Stimulated activated CD4-positive, alpha-beta T cell treated with anti-CD3 and anti-CD28 coated beads, Interleukin-4, amount 100 ng/mL, for 24 hours (primary cell): Measurements from ENCODE around the gene CHMP4A.

Source experiments
- DNase-seq: peaks from one replicate; pipeline ENCODE4 v3.0.0-alpha.2; 2020

The CHMP4A gene

DNA sequence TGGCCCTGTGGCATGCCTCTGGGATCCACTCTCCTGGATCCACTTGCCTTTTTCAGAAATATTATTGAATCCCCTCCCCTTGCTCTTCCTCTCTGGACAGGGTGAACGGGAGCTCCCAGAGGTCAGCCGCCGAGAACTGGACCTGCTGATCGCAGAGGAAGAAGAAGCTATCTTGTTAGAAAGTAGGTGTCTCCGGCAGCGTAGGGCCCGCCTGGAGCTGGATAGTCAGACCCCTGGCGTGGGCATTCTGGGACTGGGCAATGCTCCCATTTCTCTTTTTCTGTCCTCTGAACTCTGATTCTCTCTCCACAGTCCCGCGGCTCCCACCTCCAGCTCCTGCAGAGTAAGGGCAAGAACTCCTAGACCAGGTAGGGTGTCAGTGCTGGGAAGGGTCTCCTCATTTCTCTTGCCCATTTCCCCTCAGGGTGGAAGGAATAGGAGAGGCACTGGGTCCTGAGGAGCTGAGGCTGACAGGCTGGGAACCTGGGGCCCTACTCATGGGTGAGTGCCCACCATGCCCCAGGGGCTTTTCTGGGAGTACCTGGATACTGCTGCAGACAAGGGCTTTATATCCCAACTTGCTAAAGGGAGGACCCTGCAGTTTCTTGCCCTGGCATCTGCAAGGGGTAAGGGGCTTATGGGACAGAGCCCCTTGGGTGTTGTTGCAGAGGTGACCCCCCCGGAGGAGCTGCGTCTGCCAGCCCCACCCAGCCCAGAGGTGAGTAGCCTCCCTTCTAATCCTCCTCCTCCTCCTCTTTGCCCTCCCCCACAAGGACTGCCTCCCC, 36.1 kb downstream of the CHMP4A start:
- DNase-seq, result no peak

- DNase-seq, result no peak
Observed at GRCh38 chr14:24176599-24176998, 36.7 kb downstream of the CHMP4A start.

GRCh38 chr14:24172871-24173281, 40.4 kb downstream of the CHMP4A start:
- no peak for DNase-seq

DNA sequence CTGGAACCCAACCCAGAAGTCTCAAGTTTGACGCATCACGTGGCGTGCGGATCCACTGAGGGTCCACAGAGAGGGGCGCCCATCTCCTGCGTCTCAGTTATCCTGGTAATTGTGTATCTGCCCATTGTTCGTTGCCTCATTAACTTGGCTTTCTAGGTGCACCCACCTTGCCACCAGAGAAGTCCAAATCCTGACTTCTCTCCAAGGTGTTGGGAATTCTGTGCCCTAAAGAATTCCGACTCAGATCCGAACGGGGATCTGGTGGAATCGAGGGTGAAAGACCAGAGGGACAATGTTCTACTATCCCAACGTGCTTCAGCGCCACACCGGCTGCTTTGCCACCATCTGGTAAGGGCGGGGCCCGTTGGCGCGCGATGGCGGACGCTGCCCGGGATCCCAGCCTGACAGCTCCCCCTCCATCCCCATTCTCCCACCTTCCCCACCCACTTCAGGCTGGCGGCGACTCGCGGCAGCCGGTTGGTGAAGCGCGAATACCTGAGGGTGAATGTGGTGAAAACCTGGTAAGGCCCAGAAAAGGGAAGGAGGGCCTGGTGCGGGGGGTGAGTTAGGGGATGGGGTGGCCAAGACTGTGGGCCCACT, 40.9 kb downstream of the CHMP4A start:
- no peak for DNase-seq

DNA sequence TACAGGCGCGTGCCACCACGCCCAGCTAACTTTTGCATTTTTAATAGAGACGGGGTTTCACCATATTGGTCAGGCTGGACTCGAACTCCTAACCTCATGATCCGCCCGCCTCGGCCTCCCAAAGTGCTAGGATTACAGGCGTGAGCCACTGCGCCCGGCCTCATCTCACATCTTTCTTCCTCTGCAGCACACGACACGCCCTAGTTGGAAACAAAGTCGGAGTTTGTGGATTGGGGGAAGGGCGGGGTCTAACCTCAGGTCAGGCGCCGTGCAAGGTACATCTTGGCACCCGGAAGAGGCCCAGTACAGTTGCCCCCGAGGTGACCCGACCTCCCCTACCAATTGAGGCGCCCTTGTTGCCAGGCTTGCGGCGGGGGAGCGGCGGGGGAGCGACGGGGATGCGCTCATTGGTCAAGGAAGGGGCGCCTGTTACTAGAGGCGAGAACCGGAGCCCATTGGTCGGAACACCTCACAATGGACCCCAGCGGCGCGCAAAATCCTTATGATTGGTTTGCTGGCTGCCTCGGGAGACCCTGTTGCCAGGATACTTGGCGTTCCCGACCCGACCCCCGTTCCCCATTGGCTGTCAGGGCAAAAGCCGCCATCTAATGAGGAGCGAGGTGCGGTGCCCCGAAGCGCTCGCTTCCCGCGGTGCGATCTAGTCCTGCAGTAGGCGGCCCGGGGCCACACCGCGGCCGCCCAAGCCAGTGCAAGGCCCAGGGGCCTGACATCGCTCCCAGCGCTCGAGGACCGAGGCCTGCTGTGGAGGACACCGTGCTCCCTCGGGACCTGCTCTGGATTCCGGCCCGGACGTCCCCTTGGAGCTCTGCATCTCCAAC, 41.6 kb downstream of the CHMP4A start, which contains the start of gene REC8:
TSS of gene REC8 (plus strand) at position 659 of the 839 bp plus-strand sequence. CDS start 473 bp downstream, outside the sequence.
- peak; percentile 70 for DNase-seq

- no peak for DNase-seq
Observed at GRCh38 chr14:24167469-24168114, 45.7 kb downstream of the CHMP4A start.

DNA sequence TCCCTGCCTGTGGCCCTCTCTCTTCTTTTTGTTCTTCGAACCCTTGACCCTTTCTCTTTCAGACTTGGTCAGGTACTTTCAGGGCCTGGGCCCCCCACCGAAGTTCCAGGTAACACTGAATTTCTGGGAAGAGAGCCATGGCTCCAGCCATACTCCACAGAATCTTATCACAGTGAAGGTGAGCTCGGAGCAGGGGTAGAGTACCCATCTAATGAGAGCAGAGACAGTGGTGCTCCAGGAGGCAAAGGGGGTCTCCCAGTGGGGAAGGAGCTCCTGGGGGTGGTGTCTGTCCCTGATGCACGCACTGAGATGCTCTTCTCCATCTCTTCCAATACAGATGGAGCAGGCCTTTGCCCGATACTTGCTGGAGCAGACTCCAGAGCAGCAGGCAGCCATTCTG, 47.5 kb downstream of the CHMP4A start:
- DNase-seq, result no peak

DNA sequence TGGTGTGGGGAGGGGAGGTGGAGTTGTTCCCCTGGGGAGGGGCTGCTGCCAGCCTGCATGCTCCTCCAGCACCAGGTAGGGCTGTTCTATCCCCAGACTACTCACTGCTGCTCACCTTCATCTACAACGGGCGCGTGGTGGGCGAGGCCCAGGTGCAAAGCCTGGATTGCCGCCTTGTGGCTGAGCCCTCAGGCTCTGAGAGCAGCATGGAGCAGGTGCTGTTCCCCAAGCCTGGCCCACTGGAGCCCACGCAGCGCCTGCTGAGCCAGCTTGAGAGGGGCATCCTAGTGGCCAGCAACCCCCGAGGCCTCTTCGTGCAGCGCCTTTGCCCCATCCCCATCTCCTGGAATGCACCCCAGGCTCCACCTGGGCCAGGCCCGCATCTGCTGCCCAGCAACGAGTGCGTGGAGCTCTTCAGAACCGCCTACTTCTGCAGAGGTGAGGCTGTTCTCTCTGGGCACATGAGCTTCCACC, 48.7 kb downstream of the CHMP4A start:
- no peak for DNase-seq

DNA sequence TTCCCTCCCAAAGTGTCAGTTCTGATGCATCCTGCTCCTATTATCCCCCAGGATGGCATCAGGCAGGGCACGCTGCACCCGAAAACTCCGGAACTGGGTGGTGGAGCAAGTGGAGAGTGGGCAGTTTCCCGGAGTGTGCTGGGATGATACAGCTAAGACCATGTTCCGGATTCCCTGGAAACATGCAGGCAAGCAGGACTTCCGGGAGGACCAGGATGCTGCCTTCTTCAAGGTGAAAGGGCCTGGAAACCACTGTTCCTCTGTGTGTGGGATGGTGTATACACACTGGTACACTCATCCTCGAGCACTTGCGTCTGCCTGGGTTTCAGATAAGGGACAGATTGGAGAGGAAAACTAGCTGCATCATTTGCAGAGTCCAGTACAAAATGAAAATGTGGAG, 51.2 kb downstream of the CHMP4A start:
- peak; percentile 58 for DNase-seq

DNA sequence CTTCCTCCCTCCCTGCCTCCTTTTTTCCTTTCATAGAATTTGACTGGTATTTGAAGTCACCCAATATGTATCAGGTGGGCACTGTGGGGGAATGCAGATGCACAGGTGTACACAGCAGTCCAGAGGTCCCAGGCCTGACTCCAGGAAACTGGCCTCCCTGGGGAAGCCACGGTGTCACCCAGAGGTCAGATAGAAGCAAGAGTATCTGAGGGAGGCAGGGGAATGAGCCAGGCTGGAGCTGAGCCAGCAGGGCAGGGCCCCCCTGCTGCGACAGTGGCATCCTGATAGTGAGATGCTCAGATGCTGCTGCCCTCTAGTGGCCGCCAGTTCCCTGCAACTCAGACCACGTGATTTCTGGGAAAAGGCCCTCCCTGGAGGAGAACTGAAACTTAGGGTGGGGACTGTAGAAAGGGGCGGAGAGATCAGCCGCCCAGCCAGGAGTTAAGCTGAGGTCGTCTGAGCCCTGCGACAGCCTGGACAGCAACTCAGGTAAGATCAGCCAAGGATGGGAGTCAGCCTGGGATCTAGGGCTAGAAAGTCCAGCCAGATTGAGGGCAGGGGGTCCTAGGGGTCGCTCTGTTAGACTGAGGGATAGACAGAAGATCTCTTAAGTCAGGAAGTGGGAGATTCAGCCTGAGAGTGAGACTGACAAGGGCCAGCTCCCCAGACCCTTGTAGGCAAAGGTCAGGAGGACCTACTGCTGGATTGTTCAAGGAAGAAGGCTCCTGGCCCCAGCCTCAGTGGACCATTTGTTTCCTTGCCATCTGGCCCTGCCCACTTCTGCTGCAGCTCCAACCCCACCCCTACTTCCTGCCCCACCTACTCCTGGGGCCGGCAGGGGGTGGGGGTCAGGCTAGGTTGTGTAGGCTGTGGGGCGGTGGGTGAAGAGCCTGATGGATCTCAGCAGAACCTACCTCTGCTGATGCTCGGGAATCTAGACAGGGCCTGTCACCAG, 52.2 kb downstream of the CHMP4A start, which contains the start of gene IRF9:
TSS of gene IRF9 (plus strand) at position 416 of the 955 bp plus-strand sequence. CDS start 880 bp downstream, outside the sequence.
- DNase-seq, result peak; percentile 99

GRCh38 chr14:24160499-24160849, 52.8 kb downstream of the CHMP4A start:
- no peak for DNase-seq

DNA sequence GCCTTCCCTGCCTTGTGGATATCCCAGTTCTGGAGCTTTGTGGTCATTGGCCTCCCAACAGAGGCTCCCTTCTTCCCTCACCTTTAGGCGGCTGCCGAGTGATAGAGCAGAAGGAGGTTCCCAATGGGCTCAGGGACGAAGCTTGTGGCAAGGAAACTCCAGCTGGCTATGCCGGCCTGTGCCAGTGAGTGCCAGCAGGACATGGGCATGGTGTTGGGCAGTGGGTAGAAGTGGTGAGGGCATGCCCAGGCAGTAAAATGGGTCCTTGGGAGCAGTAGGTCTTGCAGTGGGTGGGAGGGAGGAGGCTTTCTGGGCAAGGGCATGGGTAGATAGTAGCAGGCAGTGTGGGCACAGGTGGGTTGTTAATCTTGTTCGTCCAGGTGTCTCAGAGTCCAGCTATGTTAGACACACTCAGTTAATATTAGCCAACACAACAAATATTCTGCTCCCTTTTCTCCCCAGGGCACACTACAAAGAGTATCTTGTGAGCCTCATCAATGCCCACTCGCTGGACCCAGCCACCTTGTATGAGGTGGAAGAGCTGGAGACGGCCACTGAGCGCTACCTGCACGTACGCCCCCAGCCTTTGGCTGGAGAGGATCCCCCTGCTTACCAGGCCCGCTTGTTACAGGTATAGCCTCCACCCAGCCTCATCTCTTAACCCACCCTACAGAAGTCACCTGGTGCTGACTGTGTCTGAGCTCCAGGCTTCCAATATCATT, 53.4 kb downstream of the CHMP4A start:
- no peak for DNase-seq
